Progenitor cell of endocrine pancreas (in vitro differentiated cells): ENCODE results near the gene BHMT2. TPM values are rescaled to one million over a fixed set of nuclear protein-coding genes. Genes with fewer than 3 reads are reported as not detected.

Source experiments
- DNase-seq: peaks from one replicate; pipeline ENCODE4 v3.0.0; 2021; ENCODE audit warnings: low spot score; ENCODE audit not compliant: unreplicated experiment
- H3K27ac Mint-ChIP-seq: 2 replicates; pipeline ENCODE4 v1.8.0; 2021; ENCODE audit warnings: mild to moderate bottlenecking, moderate library complexity, mixed read lengths
- H3K27me3 Mint-ChIP-seq: 2 replicates; pipeline ENCODE4 v1.8.0; 2021; ENCODE audit warnings: mixed read lengths
- H3K36me3 Mint-ChIP-seq: 2 replicates; pipeline ENCODE4 v1.8.0; 2022; ENCODE audit warnings: mixed read lengths; ENCODE audit not compliant: insufficient read depth
- H3K4me1 Mint-ChIP-seq: 2 replicates; pipeline ENCODE4 v1.8.0; 2021; ENCODE audit warnings: low read depth, mixed read lengths
- H3K4me3 Mint-ChIP-seq: 2 replicates; pipeline ENCODE4 v1.8.0; 2021; ENCODE audit warnings: low read depth, mild to moderate bottlenecking, moderate library complexity, mixed read lengths
- H3K9me3 Mint-ChIP-seq: 2 replicates; pipeline ENCODE4 v1.8.0; 2021; ENCODE audit warnings: low read depth, mixed read lengths
- CTCF ChIP-seq: fragments of 200-600 bp; sonication (generic); IDR thresholded peaks from one replicate; pipeline ENCODE4 v1.5.0; 2021; ENCODE audit warnings: antibody characterized with exemption, mild to moderate bottlenecking; ENCODE audit not compliant: unreplicated experiment
- total RNA-seq: library from RNA; stranded (reverse); gene quantifications from 2 replicates; pipeline ENCODE4 v1.2.1, GENCODE V29; 2021

BHMT2 gene
- total RNA-seq, 1 donor from 2014 or later, result 1.2 TPM

- H3K4me3 Mint-ChIP-seq, result no peak overlapping the region
- H3K9me3 Mint-ChIP-seq, result no peaks in the 10 kb centered on the region
- no peak for DNase-seq
- H3K4me1 Mint-ChIP-seq, result no peaks in the 10 kb centered on the region
- no peaks in the 10 kb centered on the region for H3K36me3 Mint-ChIP-seq
- no peak overlapping the region for H3K27ac Mint-ChIP-seq
- H3K27me3 Mint-ChIP-seq, result peaks cover 9% of the 10 kb centered on the region
- TF ChIP-seq CTCF, result no peak
Measured at GRCh38 chr5:79120221-79120620, 50.7 kb downstream of the BHMT2 start.

GRCh38 chr5:79122973-79123372 is 53.4 kb downstream of the BHMT2 start:
- no peak overlapping the region for H3K27ac Mint-ChIP-seq
- no peaks in the 10 kb centered on the region for H3K9me3 Mint-ChIP-seq
- no peak for TF ChIP-seq CTCF
- H3K4me3 Mint-ChIP-seq, result no peak overlapping the region
- H3K4me1 Mint-ChIP-seq, result no peaks in the 10 kb centered on the region
- H3K36me3 Mint-ChIP-seq, result no peaks in the 10 kb centered on the region
- H3K27me3 Mint-ChIP-seq, result no peaks in the 10 kb centered on the region
- DNase-seq, result no peak

GRCh38 chr5:79124607-79125006 is 55.0 kb downstream of the BHMT2 start:
- Mint-ChIP-seq H3K27me3 (peaks cover 8% of the 10 kb centered on the region), H3K27ac (no peak overlapping the region), H3K4me3 (no peak overlapping the region), H3K36me3 (no peaks in the 10 kb centered on the region), H3K4me1 (no peaks in the 10 kb centered on the region), H3K9me3 (no peaks in the 10 kb centered on the region)
- TF ChIP-seq CTCF, result no peak
- DNase-seq, result no peak

- Mint-ChIP-seq H3K9me3 (no peaks in the 10 kb centered on the region), H3K27ac (no peak overlapping the region), H3K36me3 (no peaks in the 10 kb centered on the region), H3K27me3 (peaks cover 8% of the 10 kb centered on the region), H3K4me1 (peaks cover 11% of the 10 kb centered on the region), H3K4me3 (no peak overlapping the region)
- TF ChIP-seq CTCF, result no peak
- no peak for DNase-seq
Measured at GRCh38 chr5:79130781-79131180, 61.2 kb downstream of the BHMT2 start.

GRCh38 chr5:79133121-79133656 is 63.6 kb downstream of the BHMT2 start:
- no peaks in the 10 kb centered on the region for H3K36me3 Mint-ChIP-seq
- no peak for DNase-seq
- peak overlapping the region; percentile 35 for H3K4me3 Mint-ChIP-seq
- no peaks in the 10 kb centered on the region for H3K9me3 Mint-ChIP-seq
- peak; percentile 61 for TF ChIP-seq CTCF
- H3K27ac Mint-ChIP-seq, result peak overlapping the region; percentile 82
- H3K4me1 Mint-ChIP-seq, result peaks cover 11% of the 10 kb centered on the region
- H3K27me3 Mint-ChIP-seq, result peaks cover 8% of the 10 kb centered on the region
